Left kidney (tissue), 2 donors: Measurements from ENCODE around the gene FAS. TPM values are rescaled to one million over a fixed set of nuclear protein-coding genes. Genes with fewer than 3 reads are reported as not detected.

Experiments used
- DNase-seq: peaks from one replicate; pipeline ENCODE4 v3.0.0-alpha.2; 2013
- polyA plus RNA-seq: library from polyadenylated mRNA; unstranded; fragments of 120-200 nt; gene quantifications from one replicate; pipeline ENCODE4 v1.2.1, GENCODE V29; 2013; ENCODE audit not compliant: insufficient read length

FAS gene
- polyA plus RNA-seq, 1 donor = 13.4 TPM

DNA sequence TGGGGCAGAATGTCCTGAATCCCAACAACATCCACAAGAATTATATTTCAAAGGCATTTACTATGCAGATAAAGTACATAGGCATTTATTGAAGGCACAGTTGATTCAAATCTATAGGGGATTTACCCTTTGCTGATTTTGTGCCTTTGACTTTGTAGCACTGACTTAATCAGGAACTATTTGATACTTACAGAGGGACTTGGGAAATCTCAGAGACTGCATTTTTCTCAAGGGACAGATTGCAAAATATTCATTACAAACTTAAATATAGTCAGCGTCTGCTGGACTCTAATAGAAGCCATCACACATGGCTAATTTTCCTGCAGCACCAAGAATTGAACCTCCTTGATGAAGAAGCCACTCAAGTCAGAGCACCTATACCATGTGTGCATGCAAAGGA is 44.9 kb downstream of the FAS start:
- DNase-seq = no peak

DNA sequence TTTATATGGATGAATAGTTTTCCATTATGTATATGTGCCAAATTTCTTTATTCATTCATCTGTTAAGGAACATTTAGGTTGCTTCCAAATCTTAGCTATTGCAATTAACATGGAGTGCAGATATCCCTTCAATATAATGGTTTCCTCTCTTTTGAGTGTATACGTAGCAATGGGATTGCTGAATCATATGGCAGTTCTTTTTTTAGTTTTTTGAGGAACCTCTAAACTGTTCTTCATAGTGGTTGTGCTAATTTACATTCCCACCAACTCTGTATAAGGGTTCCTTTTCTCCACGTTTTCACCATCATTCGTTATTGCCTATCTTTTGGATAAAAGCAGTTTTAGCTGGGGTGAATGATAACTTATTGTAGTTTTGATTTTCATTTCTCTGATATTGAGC is 46.5 kb downstream of the FAS start:
- DNase-seq = no peak

DNA sequence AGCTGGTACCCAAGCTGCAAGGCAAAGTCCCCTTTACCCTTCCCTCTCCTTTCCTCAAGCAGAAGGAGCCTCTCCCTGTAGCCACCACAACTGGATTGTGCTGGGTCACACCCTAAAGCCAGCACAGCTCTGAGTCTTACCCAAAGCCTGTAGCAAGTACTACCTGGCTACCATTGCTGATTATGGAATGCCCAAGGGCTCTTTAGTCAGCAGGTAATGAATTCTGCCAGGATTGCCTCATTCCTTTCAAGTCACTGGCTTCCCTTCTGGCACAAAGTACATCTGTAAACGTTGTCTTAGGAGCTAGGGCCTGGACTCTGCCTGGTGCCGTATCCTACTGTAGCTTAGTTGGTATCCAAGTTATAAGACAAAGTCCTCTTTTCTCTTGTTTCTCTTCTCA is 52.0 kb downstream of the FAS start:
- no peak for DNase-seq

DNA sequence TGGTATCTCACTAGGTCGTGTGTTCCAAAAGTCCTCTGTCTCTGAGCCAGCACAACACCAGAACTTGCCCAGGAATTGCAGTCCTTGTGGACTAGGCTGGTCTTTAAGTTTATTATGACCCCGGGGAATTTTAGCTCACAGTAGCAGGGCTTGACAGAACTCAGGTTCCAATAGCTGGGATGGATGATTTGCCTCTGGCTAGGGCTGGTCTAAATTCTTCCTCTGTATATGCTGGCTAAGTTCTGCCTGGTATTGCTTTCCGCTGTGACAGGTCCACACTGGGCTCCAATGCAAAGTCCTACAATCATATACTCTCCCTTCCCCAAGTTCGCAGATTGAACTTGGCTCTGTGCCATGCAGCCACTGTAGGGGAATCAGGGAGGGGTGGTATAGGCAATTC is 52.5 kb downstream of the FAS start:
- no peak for DNase-seq

DNA sequence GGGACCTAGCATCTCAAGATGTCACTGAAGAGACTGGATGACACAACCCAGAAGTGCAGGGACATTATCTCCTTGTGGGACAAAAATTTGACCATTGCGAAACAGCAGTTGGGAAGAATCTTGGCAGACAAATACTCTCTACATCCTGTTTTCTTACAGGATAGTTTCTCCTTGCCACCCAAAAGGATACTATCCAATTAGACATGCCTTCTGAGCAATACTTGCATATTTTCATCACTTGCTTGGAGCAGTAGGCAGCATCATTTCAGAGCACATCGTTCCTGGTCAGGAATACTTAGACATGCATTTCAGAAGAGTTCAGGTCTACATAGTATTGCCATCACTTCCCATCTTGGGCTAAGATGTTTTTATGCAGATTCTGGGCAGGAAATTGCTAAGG is 56.8 kb downstream of the FAS start:
- no peak for DNase-seq

DNA sequence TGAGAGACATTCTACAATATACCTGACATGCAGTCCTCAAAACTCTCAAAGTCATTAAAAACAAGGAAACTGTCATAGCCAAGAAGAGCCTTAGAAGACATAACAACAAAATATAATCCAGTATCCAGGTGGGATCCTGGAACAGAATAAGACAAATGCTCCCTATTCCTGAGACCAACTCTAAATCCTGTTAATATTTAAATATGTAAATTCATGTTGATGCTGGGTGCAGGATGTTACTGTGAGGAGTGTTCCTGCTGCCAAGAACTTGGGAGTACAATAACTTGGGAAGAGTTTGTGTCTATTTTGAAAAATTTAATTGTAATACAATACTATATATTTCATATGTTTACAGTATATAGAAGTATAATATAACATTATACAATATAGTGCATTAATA is 61.0 kb downstream of the FAS start:
- no peak for DNase-seq

DNA sequence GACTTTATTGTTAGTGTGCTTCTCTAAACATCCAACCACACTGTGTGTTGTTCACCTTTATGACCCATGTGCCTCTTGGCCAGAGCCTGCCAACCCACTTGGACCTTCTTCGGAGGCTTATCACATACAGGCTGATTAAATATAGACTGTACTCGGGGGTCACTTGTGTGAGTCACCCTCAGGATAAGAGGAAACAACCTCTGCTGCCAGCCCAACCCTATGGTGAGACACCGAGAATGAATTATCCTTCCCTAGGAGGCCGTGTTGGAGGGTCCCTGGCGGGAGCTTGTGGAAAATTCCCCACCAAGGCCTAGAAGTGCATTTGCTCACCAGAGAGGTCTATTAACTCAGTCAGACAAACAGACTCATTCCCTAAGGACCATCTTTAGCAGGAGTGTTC is 63.0 kb downstream of the FAS start:
- no peak for DNase-seq

DNA sequence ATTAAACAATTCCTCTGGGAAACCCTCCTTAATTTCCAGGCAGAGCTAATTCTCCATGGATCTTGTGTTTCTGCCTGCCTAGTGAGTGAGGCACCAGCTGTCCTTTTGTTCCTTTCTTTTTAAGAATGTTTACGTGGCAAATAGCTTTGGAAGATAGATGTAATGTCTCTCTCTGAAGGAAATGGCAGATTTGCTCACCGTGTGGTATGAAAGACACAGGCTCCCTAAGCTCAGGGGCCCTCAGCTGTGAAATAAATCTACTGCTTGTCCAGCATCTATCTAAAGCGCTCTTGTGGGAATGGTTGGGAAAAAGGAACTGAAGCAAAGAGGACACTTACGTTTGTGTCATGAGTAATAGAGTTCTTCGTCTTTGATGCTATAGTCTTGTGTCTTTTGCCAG is 64.6 kb downstream of the FAS start:
- no peak for DNase-seq

DNA sequence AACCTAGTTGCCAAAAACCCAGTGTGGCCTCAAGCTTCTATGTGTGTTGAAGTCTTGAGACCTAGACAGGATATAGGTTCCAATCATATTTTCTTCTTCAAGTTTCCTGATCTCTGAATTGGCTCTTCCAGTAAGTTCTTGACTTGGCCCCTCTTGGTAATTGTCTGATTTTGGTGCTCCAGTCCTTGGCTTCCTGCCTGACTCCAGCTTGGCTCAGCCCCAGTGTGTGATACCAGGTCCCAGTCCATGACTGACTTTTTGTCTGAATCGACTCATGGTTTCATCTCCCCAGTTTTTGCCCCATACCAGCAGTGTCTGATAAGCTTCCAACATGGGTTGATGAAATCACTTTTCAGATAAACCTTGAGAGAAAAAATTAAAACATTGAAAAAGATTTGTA is 72.3 kb downstream of the FAS start:
- no peak for DNase-seq

DNA sequence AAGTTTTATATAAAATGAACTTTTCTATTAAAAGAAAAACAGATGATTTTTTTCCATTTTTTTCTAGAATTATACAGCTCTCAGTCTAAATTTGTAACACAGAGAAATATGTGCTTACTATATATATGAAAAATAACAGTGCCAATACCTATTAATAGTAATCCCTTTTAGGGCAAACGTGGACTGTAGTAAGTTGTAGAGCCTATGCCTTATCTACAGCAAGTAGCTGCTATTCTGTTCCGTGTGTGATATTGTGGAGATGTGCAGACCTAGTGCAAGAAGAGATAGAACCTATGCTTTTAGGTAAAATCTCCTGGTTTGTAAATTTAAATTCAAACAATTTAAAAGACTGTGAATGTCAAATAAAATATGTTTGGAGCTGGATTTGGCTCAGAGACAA is 72.9 kb downstream of the FAS start:
- no peak for DNase-seq

DNA sequence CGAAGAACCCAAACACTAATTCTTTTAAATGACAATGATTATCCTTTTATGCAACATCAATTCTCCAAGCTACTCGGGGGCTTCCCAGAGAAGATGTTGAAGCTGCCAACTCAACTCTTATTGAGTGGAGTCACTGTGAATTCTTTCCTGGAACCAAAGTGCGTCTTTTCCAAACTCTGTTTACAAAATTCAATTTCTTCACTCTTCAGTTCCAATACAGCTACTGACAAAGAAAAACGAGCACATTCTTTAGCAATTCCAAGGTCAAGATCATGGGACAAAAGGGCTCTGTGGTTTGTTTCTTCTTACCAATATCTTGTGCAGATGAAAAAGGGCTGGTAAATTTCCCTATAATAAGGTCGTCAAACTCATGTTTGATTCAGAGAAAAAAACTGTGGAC is 74.2 kb downstream of the FAS start:
- DNase-seq = no peak

Other genes with a start within 250 kb of the FAS start
- gene LIPN, start 230.8 kb upstream of the FAS start, polyA plus RNA-seq = not detected
- gene LIPM, start 188.1 kb upstream of the FAS start, polyA plus RNA-seq = not detected
- 0.28 TPM for gene ANKRD22, start 139.0 kb upstream of the FAS start, polyA plus RNA-seq
- gene STAMBPL1, start 110.6 kb upstream of the FAS start, polyA plus RNA-seq = 2.3 TPM
- 158 TPM for gene ACTA2, start 38.0 kb upstream of the FAS start, polyA plus RNA-seq
- gene CH25H, start 216.5 kb downstream of the FAS start, polyA plus RNA-seq = not detected